HAP-1 (cell line): ENCODE data around the gene CHRM1.
A peak's percentile ranks its signal among the peaks of the same experiment; 100 is the strongest.

Experiments
- DNase-seq, 2 experiments: peaks; one replicate each; pipeline ENCODE4 v3.0.0-alpha.2; 2016 to 2020; ENCODE audit warnings: low spot score in 2 of 2
- H3K27me3 ChIP-seq: fragments of 250-450 bp; sonication (Bioruptor Pico); 2 replicates; pipeline ENCODE4 v1.5.1; 2020; ENCODE audit warnings: low read depth, mild to moderate bottlenecking, moderate library complexity
- H3K36me3 ChIP-seq: fragments of 250-450 bp; sonication (Bioruptor Pico); replicated peaks from 2 replicates; pipeline ENCODE4 v1.5.1; 2020; ENCODE audit warnings: mild to moderate bottlenecking
- H3K4me1 ChIP-seq: fragments of 250-450 bp; sonication (Bioruptor Pico); 2 replicates; pipeline ENCODE4 v1.5.1; 2020; ENCODE audit warnings: mild to moderate bottlenecking
- H3K4me3 ChIP-seq: fragments of 250-450 bp; sonication (Bioruptor Pico); 2 replicates; pipeline ENCODE4 v1.5.1; 2020; ENCODE audit warnings: mild to moderate bottlenecking, moderate library complexity
- H3K9me3 ChIP-seq: fragments of 250-450 bp; sonication (Bioruptor Pico); 2 replicates; pipeline ENCODE4 v1.5.1; 2020; ENCODE audit warnings: mild to moderate bottlenecking, moderate library complexity
- in situ Hi-C: fragments of 300-500 bp; cut with MboI; formaldehyde crosslinking; loops from 3 replicates; pipeline ENCODE4 v1.14.3; 2020; ENCODE audit warnings: low sequenced_read_pairs, inconsistent platforms, mixed read lengths

Gene CHRM1

DNA sequence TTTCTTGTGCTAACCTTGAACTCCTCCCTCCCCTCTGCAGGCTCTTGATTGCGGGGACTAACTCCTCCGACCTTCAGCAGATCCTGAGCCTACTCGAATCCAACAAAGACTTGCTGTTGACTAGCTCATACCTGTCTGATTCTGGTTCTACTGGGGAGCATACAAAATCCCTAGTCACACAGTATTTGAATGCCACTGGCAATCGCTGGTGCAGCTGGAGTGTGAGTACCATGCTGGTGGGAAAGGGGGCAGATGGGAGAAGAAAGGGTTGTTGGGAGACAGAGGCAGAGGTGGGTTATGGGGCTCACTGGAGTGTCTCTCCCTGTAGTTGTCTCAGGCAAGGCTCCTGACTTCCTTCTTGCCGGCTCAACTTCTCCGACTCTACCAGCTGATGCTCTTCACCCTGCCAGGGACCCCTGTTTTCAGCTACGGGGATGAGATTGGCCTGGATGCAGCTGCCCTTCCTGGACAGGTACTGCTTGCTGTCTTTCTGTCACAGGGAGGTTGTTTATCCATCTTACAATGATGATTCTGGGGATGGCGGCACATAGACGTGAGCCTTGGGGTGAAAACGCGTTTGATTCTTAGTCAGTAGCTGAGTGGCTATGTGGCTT lies 35.9 kb downstream of the CHRM1 start:
- Histone ChIP-seq H3K9me3 (no peaks in the 10 kb centered on the region), H3K36me3 (peaks cover 96% of the 10 kb centered on the region), H3K27me3 (no peaks in the 10 kb centered on the region), H3K4me3 (no peak overlapping the region; the same call in 1 of the 2 replicates), H3K4me1 (peaks cover 28% of the 10 kb centered on the region)
- in situ Hi-C loops, result no loop called here
- no peak for DNase-seq

DNA sequence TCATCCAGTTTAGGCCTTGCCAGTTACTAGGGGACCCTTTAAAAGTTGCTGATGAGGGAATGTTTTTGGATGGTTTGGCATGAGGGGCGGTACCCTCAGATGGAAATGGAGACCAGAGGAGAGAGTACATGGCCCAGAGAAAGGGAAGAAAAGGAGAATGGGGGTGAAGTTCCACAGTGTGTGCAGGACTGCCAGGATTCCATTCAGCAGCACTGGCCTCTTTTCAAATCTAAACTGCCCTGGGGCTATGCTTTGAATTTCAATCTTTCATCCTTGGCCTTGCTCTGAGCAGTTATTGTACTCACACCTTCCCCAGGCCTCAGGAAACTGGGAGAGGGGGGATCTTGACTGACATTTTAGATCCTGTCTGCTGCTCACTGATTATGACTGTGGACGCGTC lies 37.5 kb downstream of the CHRM1 start:
- no peaks in the 10 kb centered on the region for H3K9me3 ChIP-seq
- in situ Hi-C loops, result no loop called here
- H3K4me3 ChIP-seq, result peak overlapping the region; percentile 95

DNA sequence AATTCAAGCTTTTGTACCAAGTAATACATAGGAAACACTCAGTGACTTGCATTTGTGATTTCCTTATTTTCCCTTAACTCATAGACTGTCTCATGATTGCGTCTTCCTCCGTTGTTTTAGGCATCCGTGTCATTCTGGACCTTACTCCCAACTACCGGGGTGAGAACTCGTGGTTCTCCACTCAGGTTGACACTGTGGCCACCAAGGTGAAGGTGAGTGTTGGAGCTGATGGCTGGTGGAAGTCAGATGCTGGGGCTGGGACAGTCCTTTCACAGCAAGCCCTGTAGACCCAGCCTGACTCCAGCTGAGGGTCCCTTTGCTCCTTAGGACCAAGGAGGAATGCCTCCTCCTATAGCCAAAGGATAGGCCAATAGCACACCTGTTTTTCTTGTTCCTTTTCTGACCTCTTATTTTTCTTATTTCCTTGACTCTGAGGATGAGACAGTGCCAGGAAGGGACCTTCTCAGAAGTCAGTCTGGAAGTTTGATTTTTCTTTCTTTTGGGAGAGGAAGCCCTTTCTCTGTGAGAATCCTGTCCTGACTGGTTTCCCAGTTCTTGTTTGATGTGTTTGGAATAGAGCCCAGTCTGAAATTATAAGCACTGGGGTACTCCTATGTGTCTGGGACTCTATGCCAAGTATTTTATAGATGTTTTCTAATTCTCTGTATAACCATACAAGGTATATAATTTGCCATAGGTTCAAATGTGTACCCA lies 38.2 kb downstream of the CHRM1 start:
- no peak for DNase-seq
- Histone ChIP-seq H3K4me3 (peak overlapping the region; percentile 95), H3K4me1 (peaks cover 30% of the 10 kb centered on the region), H3K27me3 (no peaks in the 10 kb centered on the region), H3K9me3 (no peaks in the 10 kb centered on the region), H3K36me3 (peaks cover 85% of the 10 kb centered on the region)
- in situ Hi-C loops, result no loop called here

More for the DNA sequence above, 37.5 kb downstream of the CHRM1 start:
- H3K4me1 ChIP-seq, result peaks cover 30% of the 10 kb centered on the region
- H3K36me3 ChIP-seq, result peaks cover 93% of the 10 kb centered on the region
- DNase-seq, result peak; percentile 76 to 77
- no peaks in the 10 kb centered on the region for H3K27me3 ChIP-seq

DNA sequence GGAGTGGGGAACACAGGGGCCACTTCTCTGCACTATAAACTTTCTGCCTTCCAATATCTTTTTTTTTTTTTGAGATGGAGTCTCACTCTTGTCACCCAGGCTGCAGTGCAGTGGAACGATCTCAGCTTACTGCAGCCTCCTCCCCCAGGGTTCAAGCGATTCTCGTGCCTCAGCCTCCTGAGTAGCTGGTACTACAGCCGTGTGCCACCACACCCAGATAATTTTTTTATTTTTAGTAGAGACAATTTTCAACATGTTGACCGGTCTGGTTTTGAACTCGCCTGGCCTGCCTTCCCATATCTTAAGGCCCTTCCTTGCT lies 38.8 kb downstream of the CHRM1 start:
- no peak for DNase-seq
- H3K9me3 ChIP-seq, result no peaks in the 10 kb centered on the region
- in situ Hi-C loops, result no loop called here
- H3K4me3 ChIP-seq, result peak overlapping the region; percentile 95
- H3K27me3 ChIP-seq, result no peaks in the 10 kb centered on the region
- peaks cover 85% of the 10 kb centered on the region for H3K36me3 ChIP-seq
- peaks cover 30% of the 10 kb centered on the region for H3K4me1 ChIP-seq

DNA sequence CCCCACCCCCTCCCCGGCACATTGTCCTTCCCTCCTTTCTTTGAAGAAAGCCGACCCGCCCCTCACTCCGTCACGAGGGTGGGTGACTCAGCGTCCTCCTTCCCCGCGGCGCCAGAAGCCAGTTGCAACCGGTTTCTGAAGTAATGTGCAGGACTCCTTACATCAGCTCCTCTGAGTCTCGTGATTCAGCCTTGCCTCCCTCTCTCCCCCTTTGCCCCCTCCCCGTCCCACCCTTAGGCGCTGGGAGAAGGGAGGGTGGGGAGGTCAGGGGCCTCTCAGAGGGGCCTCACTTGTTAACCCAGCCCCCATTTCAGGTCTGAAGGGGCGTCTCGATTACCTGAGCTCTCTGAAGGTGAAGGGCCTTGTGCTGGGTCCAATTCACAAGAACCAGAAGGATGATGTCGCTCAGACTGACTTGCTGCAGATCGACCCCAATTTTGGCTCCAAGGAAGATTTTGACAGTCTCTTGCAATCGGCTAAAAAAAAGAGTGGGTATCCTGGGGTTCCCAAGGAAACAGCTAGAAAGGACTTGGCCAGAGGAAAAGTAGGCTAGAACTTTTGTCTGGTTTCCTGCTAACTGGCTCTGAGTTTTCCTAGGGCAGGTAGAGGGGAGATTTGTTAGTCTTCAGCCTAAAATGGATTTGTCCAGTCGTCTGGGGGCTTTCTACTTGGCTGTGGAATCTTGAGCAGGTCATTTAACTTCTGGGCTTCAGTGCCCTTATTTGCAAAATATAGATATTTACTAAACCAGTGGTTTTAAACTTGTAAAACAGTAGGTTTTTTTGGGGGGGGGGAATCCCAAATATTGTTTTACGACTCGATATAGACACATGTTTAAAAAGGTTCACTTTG lies 39.4 kb downstream of the CHRM1 start:
- Histone ChIP-seq H3K4me1 (peaks cover 30% of the 10 kb centered on the region), H3K36me3 (peaks cover 83% of the 10 kb centered on the region), H3K9me3 (no peaks in the 10 kb centered on the region), H3K4me3 (peak overlapping the region; percentile 95), H3K27me3 (no peaks in the 10 kb centered on the region)
- in situ Hi-C loops, result no loop called here
- peak; percentile 95 to 97 for DNase-seq

DNA sequence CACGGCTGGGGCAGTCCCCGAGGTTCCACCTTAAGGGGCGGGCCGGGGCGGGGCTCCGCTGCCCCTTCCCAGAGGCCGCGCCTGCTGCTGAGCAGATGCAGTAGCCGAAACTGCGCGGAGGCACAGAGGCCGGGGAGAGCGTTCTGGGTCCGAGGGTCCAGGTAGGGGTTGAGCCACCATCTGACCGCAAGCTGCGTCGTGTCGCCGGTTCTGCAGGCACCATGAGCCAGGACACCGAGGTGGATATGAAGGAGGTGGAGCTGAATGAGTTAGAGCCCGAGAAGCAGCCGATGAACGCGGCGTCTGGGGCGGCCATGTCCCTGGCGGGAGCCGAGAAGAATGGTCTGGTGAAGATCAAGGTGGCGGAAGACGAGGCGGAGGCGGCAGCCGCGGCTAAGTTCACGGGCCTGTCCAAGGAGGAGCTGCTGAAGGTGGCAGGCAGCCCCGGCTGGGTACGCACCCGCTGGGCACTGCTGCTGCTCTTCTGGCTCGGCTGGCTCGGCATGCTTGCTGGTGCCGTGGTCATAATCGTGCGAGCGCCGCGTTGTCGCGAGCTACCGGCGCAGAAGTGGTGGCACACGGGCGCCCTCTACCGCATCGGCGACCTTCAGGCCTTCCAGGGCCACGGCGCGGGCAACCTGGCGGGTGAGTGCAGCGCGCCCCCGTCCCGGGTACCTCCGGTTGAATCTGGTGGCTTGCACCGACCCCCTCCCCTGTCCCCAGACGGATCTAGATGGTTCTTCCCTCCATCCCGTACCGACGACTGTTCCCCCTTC lies 40.2 kb downstream of the CHRM1 start, which contains the start of gene SLC3A2:
Gene SLC3A2, plus strand, starts transcription at position 94 of the 776 bp plus-strand sequence. Its CDS starts 128 bp downstream, at position 222.
- peak within 1 kb of the TSS; percentile 95 for H3K4me3 ChIP-seq
- H3K27me3 ChIP-seq, result no peaks in the 10 kb centered on the region
- peaks cover 30% of the 10 kb centered on the region for H3K4me1 ChIP-seq
- DNase-seq, result peak; percentile 90 to 91
- H3K9me3 ChIP-seq, result no peaks in the 10 kb centered on the region; the same call in 1 of the 2 replicates
- peaks cover 83% of the 10 kb centered on the region for H3K36me3 ChIP-seq
- in situ Hi-C loops, result no loop called here

DNA sequence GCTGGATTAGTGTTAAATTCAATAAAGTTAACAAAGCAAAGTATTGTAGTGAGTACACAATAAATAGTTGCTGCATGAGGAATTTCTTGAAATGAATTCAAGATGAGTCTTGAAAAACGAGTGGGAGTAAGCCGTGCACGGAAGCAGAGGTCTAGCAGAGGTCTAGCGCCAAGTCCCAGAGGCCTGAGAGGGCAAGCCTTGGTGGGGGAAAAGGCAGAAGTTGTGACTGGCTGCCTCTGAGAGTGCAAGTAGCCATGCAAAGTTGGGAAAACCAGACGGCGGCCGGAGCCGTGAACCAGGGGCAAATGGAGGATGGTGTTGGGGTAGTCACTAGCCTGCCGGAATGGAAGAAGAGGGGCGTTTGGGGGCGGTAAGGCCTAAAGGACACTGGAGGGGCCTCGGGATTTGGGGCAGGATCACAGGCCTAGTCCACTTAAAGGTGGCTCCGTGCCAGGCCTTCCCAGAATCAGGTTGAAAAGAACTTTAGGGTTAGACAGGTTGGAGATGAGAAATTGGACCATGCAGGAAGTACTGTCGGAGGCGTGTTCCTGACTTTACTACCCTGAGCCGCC lies 40.8 kb downstream of the CHRM1 start:
- Histone ChIP-seq H3K27me3 (no peaks in the 10 kb centered on the region), H3K4me1 (peaks cover 27% of the 10 kb centered on the region), H3K4me3 (peak overlapping the region; percentile 95), H3K36me3 (peaks cover 83% of the 10 kb centered on the region), H3K9me3 (no peaks in the 10 kb centered on the region; the same call in 1 of the 2 replicates)
- in situ Hi-C loops, result no loop called here
- DNase-seq, result peak; percentile 48 to 61

DNA sequence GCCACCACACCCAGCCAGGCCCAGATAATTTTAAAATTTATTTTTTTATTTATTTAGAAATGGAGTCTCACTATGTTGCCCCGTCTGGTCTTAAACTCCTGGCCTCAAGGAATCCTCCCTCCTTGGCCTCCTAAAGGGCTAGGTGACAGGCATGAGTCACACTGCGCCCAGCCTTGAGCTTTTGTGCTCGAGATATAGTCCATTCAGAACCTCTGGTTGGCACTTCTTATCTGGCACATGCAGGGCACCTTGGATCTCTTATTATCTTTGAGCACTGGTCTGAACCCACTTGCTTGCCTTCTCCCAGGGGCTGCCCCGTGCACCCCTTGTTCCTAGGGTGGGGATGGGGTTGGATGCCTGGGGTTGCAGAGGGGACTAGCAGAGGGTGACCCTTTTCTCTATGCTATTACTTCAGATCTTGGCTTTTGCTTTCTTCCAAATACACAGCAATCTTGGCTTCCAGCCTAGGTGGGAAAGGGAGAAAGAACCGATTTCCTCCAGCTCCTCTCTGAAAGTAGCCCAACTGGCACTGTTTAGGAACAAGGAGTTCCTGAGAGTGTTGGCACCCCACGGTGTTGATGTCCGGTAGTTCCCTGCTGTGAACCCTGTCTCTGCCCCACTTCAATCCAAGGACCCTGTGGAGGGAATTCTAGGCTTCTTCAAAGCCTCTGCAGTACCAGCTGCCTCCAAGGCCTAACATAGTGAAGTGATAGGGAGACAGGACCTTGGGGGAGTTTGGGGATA lies 41.8 kb downstream of the CHRM1 start:
- in situ Hi-C loops, result loop anchor here (10.0 kb wide), 1 partner anchor 155 kb away; the partner anchor contains the start of genes HNRNPUL2 and TTC9C
- no peaks in the 10 kb centered on the region; the same call in 1 of the 2 replicates for H3K9me3 ChIP-seq
- H3K4me3 ChIP-seq, result peak overlapping the region; percentile 95; the same call in 1 of the 2 replicates
- H3K4me1 ChIP-seq, result peaks cover 26% of the 10 kb centered on the region
- H3K36me3 ChIP-seq, result peaks cover 83% of the 10 kb centered on the region
- no peaks in the 10 kb centered on the region for H3K27me3 ChIP-seq
- no peak for DNase-seq

DNA sequence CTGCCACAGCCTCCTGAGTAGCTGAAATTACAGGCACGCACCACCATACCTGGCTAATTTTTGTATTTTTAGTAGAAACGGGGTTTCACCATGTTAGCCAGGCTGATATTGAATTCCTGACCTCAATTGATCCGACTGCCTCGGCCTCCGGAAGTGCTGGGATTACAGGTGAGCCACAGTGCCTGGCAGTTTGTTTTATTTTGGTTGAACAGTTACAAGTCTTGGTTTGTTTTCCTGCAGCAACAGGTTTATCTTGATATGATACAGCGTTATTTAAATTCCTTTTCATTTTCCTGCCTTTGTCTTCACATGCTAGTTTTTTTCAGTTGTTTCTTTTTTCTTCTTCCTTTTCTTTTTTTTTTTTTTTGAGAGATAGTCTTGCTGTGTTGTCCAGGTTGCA lies 44.5 kb downstream of the CHRM1 start:
- Histone ChIP-seq H3K9me3 (no peaks in the 10 kb centered on the region; the same call in 1 of the 2 replicates), H3K4me1 (peaks cover 14% of the 10 kb centered on the region), H3K36me3 (peaks cover 81% of the 10 kb centered on the region), H3K27me3 (no peaks in the 10 kb centered on the region), H3K4me3 (no peak overlapping the region)
- in situ Hi-C loops, result loop anchor here (10.0 kb wide), 1 partner anchor 152 kb away; the partner anchor contains the start of genes HNRNPUL2 and TTC9C
- no peak for DNase-seq

DNA sequence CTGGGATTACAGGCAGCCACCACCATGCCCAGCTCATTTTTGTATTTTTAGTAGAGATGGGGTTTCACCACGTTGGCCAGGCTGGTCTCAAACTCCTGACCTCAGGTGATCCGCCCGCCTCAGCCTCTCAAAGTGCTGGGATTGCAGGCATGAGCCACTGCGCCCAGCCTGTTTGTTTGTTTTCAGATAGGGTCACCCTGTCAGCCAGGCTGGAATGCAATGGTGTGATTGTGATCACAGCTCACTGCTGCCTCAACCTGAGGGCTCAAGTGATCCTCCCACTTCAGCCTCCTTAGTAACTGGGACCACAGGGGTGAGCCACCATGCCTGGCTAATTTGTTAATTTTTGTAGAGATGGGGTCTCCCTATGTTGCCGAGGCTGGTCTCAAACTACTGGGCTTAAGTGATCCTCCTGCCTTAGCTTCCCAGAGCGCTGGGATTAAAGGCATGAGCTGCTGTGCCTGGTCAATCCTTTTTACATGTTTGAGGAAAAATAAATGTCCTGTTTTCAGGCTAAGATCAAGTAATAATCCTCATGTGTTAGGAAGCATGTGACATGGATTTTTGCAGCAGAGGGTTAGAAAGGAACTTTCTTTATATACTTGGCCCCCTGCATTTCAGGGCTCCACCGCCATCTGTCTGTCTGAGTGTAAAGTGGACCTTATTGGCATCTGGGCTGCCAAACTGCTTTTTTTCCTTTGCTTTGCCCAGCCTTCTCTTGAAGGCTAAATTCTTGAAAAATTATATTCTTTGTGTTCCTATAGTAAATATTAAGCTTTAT lies 45.3 kb downstream of the CHRM1 start:
- DNase-seq, result no peak
- Histone ChIP-seq H3K9me3 (no peaks in the 10 kb centered on the region; the same call in 1 of the 2 replicates), H3K4me1 (peaks cover 14% of the 10 kb centered on the region), H3K27me3 (no peaks in the 10 kb centered on the region), H3K4me3 (no peak overlapping the region), H3K36me3 (peaks cover 84% of the 10 kb centered on the region)
- in situ Hi-C loops, result loop anchor here (10.0 kb wide), 1 partner anchor 151 kb away; the partner anchor contains the start of genes HNRNPUL2 and TTC9C

DNA sequence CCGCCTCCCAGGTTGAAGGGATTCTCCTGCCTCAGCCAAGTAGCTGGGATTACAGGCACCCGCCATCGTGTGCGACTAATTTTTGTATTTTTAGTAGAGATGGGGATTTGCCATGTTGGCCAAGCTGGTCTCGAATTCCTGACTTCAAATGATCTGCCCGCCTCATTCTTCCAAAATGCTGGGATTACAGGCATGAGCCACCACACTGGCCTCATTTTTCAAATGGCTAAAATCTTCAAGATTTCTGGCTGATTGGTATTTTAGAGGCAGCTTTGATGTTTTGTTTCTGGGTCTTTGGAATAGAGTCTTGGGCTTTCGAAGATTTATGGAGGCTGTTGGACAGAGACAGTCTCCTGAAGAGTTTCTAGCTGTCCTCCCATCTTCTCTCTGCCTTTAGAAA lies 46.3 kb downstream of the CHRM1 start:
- Histone ChIP-seq H3K36me3 (peaks cover 80% of the 10 kb centered on the region), H3K4me1 (peaks cover 8% of the 10 kb centered on the region), H3K4me3 (no peak overlapping the region), H3K27me3 (no peaks in the 10 kb centered on the region), H3K9me3 (no peaks in the 10 kb centered on the region; the same call in 1 of the 2 replicates)
- in situ Hi-C loops, result loop anchor here (10.0 kb wide), 1 partner anchor 150 kb away; the partner anchor contains the start of genes HNRNPUL2 and TTC9C
- DNase-seq, result no peak
